ENCODE results near the gene ACLY.

DNA sequence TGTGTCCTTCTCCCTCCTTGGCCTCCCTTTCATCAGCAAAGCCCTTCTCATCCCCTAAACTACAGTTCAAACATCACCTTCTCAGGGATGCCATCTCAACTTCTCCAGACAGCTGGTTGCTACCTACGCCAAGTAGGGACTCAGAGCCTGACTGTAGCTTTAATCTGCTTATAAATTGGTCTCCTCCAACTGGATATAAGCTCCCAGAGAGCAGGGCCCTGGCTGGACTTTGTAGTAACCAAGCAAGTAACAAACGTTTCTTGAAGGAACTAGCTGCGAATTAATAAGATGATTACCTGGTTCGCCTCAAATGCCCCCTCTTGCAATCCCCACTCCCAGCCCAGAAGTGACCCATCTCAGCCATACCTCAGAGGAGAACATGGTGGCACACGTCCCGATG is 36.0 kb downstream of the ACLY start:
- TF ChIP-seq, protein P1, sequence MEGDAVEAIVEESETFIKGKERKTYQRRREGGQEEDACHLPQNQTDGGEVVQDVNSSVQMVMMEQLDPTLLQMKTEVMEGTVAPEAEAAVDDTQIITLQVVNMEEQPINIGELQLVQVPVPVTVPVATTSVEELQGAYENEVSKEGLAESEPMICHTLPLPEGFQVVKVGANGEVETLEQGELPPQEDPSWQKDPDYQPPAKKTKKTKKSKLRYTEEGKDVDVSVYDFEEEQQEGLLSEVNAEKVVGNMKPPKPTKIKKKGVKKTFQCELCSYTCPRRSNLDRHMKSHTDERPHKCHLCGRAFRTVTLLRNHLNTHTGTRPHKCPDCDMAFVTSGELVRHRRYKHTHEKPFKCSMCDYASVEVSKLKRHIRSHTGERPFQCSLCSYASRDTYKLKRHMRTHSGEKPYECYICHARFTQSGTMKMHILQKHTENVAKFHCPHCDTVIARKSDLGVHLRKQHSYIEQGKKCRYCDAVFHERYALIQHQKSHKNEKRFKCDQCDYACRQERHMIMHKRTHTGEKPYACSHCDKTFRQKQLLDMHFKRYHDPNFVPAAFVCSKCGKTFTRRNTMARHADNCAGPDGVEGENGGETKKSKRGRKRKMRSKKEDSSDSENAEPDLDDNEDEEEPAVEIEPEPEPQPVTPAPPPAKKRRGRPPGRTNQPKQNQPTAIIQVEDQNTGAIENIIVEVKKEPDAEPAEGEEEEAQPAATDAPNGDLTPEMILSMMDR (IDR thresholded peaks at IDR 0.05), result no peak
- no peak for TF ChIP-seq POLR2A (IDR thresholded peaks at IDR 0.05)

Measured in suprapubic skin (tissue), 3 donors.